WTC11 (cell line): ENCODE data around the gene CCDC34. TPM values are rescaled to one million over a fixed set of nuclear protein-coding genes. Genes with fewer than 3 reads are reported as not detected.

Experiments used
- ATAC-seq: fragments of 200-7000 bp; cut with Tn5 transposase; 2 replicates; pipeline ENCODE4 v1.10.0; 2021; ENCODE audit warnings: mild to moderate bottlenecking, moderate library complexity
- CTCF ChIA-PET: fragments of 300-600 bp; sonication (Branson Sonifier 250); formaldehyde crosslinking; loops from one replicate; lab custom pipeline; 2021; ENCODE audit warnings: antibody characterized with exemption; lab: Charles Lee
- POLR2A ChIA-PET: fragments of 350-600 bp; sonication (Branson Sonifier 250); formaldehyde crosslinking; loops from one replicate; lab custom pipeline; 2021; ENCODE audit warnings: antibody characterized with exemption; lab: Charles Lee
- DNase-seq: peaks from one replicate; pipeline ENCODE4 v3.0.0; 2021; ENCODE audit warnings: low spot score
- H3K27ac Mint-ChIP-seq: 2 replicates; pipeline ENCODE4 v1.8.0; 2021; ENCODE audit warnings: mixed read lengths
- H3K27me3 Mint-ChIP-seq: 2 replicates; pipeline ENCODE4 v1.8.0; 2021; ENCODE audit warnings: low read depth, mild to moderate bottlenecking, moderate library complexity, mixed read lengths
- H3K36me3 Mint-ChIP-seq: 2 replicates; pipeline ENCODE4 v1.8.0; 2021; ENCODE audit warnings: mixed read lengths
- H3K4me1 Mint-ChIP-seq: 2 replicates; pipeline ENCODE4 v1.8.0; 2022; ENCODE audit warnings: mixed read lengths
- H3K4me3 Mint-ChIP-seq: 2 replicates; pipeline ENCODE4 v1.8.0; 2021; ENCODE audit warnings: mild to moderate bottlenecking, moderate library complexity, mixed read lengths
- H3K9me3 Mint-ChIP-seq: 2 replicates; pipeline ENCODE4 v1.8.0; 2021; ENCODE audit warnings: mixed read lengths
- ARID4B ChIP-seq: sonication (generic); formaldehyde crosslinking; IDR thresholded peaks from 2 replicates; pipeline ENCODE4 v1.8.0; 2023; ENCODE audit warnings: missing genetic modification reagents, mild to moderate bottlenecking, borderline replicate concordance
- CREB1 ChIP-seq: sonication (generic); formaldehyde crosslinking; IDR thresholded peaks from 2 replicates; pipeline ENCODE4 v1.8.0; 2023; ENCODE audit warnings: mild to moderate bottlenecking, missing genetic modification reagents
- E2F1 ChIP-seq: sonication (generic); formaldehyde crosslinking; IDR thresholded peaks from 2 replicates; pipeline ENCODE4 v1.8.0; 2022; ENCODE audit warnings: mild to moderate bottlenecking, missing genetic modification reagents
- ERG ChIP-seq: fragments of 250-450 bp; sonication (Bioruptor Pico); IDR thresholded peaks from 2 replicates; pipeline ENCODE4 v1.8.0; 2021; ENCODE audit warnings: mild to moderate bottlenecking
- ESRRA ChIP-seq: sonication (generic); formaldehyde crosslinking; IDR thresholded peaks from 2 replicates; pipeline ENCODE4 v1.8.1; 2022; ENCODE audit warnings: mild to moderate bottlenecking, missing genetic modification reagents, borderline replicate concordance
- FOXJ3 ChIP-seq: sonication (generic); formaldehyde crosslinking; IDR thresholded peaks from 2 replicates; pipeline ENCODE4 v1.9.0; 2021; ENCODE audit warnings: missing genetic modification reagents, mild to moderate bottlenecking, borderline replicate concordance
- HMGXB4 ChIP-seq: sonication (generic); formaldehyde crosslinking; IDR thresholded peaks from 2 replicates; pipeline ENCODE4 v1.8.1; 2023; ENCODE audit warnings: mild to moderate bottlenecking, moderate library complexity, missing genetic modification reagents
- IRF2 ChIP-seq: sonication (generic); formaldehyde crosslinking; IDR thresholded peaks from 2 replicates; pipeline ENCODE4 v1.8.0; 2022; ENCODE audit warnings: low read depth, missing genetic modification reagents, borderline replicate concordance
- KAT7 ChIP-seq: sonication (generic); formaldehyde crosslinking; IDR thresholded peaks from 2 replicates; pipeline ENCODE4 v1.8.1; 2023; ENCODE audit warnings: missing genetic modification reagents, mild to moderate bottlenecking, borderline replicate concordance
- NFATC4 ChIP-seq: fragments of 250-450 bp; sonication (Bioruptor Pico); IDR thresholded peaks from 2 replicates; pipeline ENCODE4 v1.9.0; 2021; ENCODE audit warnings: mild to moderate bottlenecking
- NFYB ChIP-seq: sonication (generic); formaldehyde crosslinking; conservative IDR thresholded peaks from 2 replicates; pipeline ENCODE4 v1.8.0; 2022; ENCODE audit warnings: low read depth, missing genetic modification reagents
- NR1H2 ChIP-seq: sonication (generic); formaldehyde crosslinking; IDR thresholded peaks from 2 replicates; pipeline ENCODE4 v1.9.0; 2021; ENCODE audit warnings: mild to moderate bottlenecking, moderate library complexity, missing genetic modification reagents
- PRRX2 ChIP-seq: fragments of 250-450 bp; sonication (Bioruptor Pico); IDR thresholded peaks from 2 replicates; pipeline ENCODE4 v1.8.0; 2021; ENCODE audit warnings: mild to moderate bottlenecking
- RELA ChIP-seq: sonication (generic); formaldehyde crosslinking; IDR thresholded peaks from 2 replicates; pipeline ENCODE4 v1.8.1; 2022; ENCODE audit warnings: missing genetic modification reagents, mild to moderate bottlenecking, borderline replicate concordance
- SMAD3 ChIP-seq: sonication (generic); formaldehyde crosslinking; IDR thresholded peaks from 2 replicates; pipeline ENCODE4 v1.8.0; 2022; ENCODE audit warnings: missing genetic modification reagents, mild to moderate bottlenecking, borderline replicate concordance
- TEAD1 ChIP-seq: sonication (generic); formaldehyde crosslinking; IDR thresholded peaks from 2 replicates; pipeline ENCODE4 v1.8.0; 2022; ENCODE audit warnings: mild to moderate bottlenecking, missing genetic modification reagents
- USF2 ChIP-seq: sonication (generic); formaldehyde crosslinking; IDR thresholded peaks from 2 replicates; pipeline ENCODE4 v1.8.1; 2023; ENCODE audit warnings: mild to moderate bottlenecking, missing genetic modification reagents, moderate library complexity
- ZNF232 ChIP-seq: sonication (generic); formaldehyde crosslinking; IDR thresholded peaks from 2 replicates; pipeline ENCODE4 v1.8.0; 2022; ENCODE audit warnings: mild to moderate bottlenecking, missing genetic modification reagents
- ZNF423 ChIP-seq: fragments of 250-450 bp; sonication (Bioruptor Pico); IDR thresholded peaks from 2 replicates; pipeline ENCODE4 v2.1.2; 2022; ENCODE audit warnings: mild to moderate bottlenecking, moderate library complexity
- ZNF512 ChIP-seq: sonication (generic); formaldehyde crosslinking; IDR thresholded peaks from 2 replicates; pipeline ENCODE4 v1.8.1; 2022; ENCODE audit warnings: missing genetic modification reagents, borderline replicate concordance
- ZNF671 ChIP-seq: fragments of 250-450 bp; sonication (Bioruptor Pico); IDR thresholded peaks from 2 replicates; pipeline ENCODE4 v1.8.0; 2021; ENCODE audit warnings: mild to moderate bottlenecking
- ZSCAN18 ChIP-seq: fragments of 250-450 bp; sonication (Bioruptor Pico); IDR thresholded peaks from 2 replicates; pipeline ENCODE4 v2.1.2; 2022; ENCODE audit warnings: mild to moderate bottlenecking, moderate library complexity
- total RNA-seq: library from RNA; stranded (reverse); gene quantifications from 3 replicates; pipeline ENCODE4 v1.2.3, GENCODE V29; 2021

The CCDC34 gene
- total RNA-seq, 1 experiment from 2014 or later = 23.7 TPM

- ChIA-PET POLR2A (no interaction called here), CTCF (interaction anchor here (1.3 kb wide), 1 partner anchor 17 kb away, joined by 3 read pairs; no protein-coding TSS in a partner anchor)
- H3K9me3 Mint-ChIP-seq = no peaks in the 10 kb centered on the region
- ATAC-seq (no peak), DNase-seq (no peak)
- H3K4me3 Mint-ChIP-seq = no peak overlapping the region
- H3K27ac Mint-ChIP-seq = no peak overlapping the region
- H3K27me3 Mint-ChIP-seq = no peaks in the 10 kb centered on the region
- no peaks in the 10 kb centered on the region for H3K36me3 Mint-ChIP-seq
- TF ChIP-seq TEAD1 = no peak
- TF ChIP-seq KAT7 (CRISPR knock-in tag) = no peak
- no peak for TF ChIP-seq PRRX2 (CRISPR knock-in tag)
- no peak for TF ChIP-seq HMGXB4 (CRISPR knock-in tag)
- TF ChIP-seq ESRRA = no peak
- no peak for TF ChIP-seq ZNF423 (CRISPR knock-in tag)
- TF ChIP-seq ZNF671 (CRISPR knock-in tag) = no peak
- peaks cover 12% of the 10 kb centered on the region for H3K4me1 Mint-ChIP-seq
Observed at GRCh38 chr11:27313157-27313821, 49.7 kb downstream of the CCDC34 start.

- no peak overlapping the region for H3K27ac Mint-ChIP-seq
- DNase-seq (no peak), ATAC-seq (no peak)
- H3K27me3 Mint-ChIP-seq = no peaks in the 10 kb centered on the region
- ChIA-PET POLR2A (no interaction called here), CTCF (interaction anchor here (1.0 kb wide), 1 partner anchor 17 kb away, joined by 3 read pairs; no protein-coding TSS in a partner anchor)
- H3K36me3 Mint-ChIP-seq = no peaks in the 10 kb centered on the region
- peaks cover under 1% of the 10 kb centered on the region; the same call in 1 of the 2 replicates for H3K9me3 Mint-ChIP-seq
- H3K4me3 Mint-ChIP-seq = no peak overlapping the region
- peaks cover 8% of the 10 kb centered on the region for H3K4me1 Mint-ChIP-seq
- TF ChIP-seq NR1H2 (CRISPR knock-in tag) (no peak), USF2 (CRISPR knock-in tag) (no peak), ESRRA (no peak), E2F1 (CRISPR knock-in tag) (no peak), ZNF671 (CRISPR knock-in tag) (no peak), ERG (CRISPR knock-in tag) (no peak), ZSCAN18 (CRISPR knock-in tag) (no peak), FOXJ3 (CRISPR knock-in tag) (no peak), ZNF232 (no peak), SMAD3 (CRISPR knock-in tag) (no peak), CREB1 (no peak), IRF2 (CRISPR knock-in tag) (no peak), RELA (CRISPR knock-in tag) (no peak), NFYB (CRISPR knock-in tag) (no peak), ARID4B (CRISPR knock-in tag) (no peak), NFATC4 (CRISPR knock-in tag) (no peak), ZNF512 (CRISPR knock-in tag) (no peak)
Observed at GRCh38 chr11:27312110-27312509, 50.9 kb downstream of the CCDC34 start.
